SU-DHL-6 (cell line): ENCODE data around the gene KCNMB4.

Experiments used
- EZH2phosphoT487 ChIP-seq: fragments of 200-600 bp; sonication (generic), shearing (Covaris generic); conservative IDR thresholded peaks from 2 replicates; pipeline ENCODE4 v1.6.1; 2018; ENCODE audit warnings: mild to moderate bottlenecking, antibody characterized with exemption, low read length, moderate library complexity, mixed read lengths
- TF ChIP-seq, protein P1 (sequence below): fragments of 200-600 bp; sonication (generic); IDR thresholded peaks from one replicate; pipeline ENCODE4 v1.5.1; 2017; ENCODE audit warnings: antibody characterized with exemption, mild to moderate bottlenecking, low read length, moderate library complexity; ENCODE audit not compliant: insufficient read depth, poor library complexity, severe bottlenecking

DNA sequence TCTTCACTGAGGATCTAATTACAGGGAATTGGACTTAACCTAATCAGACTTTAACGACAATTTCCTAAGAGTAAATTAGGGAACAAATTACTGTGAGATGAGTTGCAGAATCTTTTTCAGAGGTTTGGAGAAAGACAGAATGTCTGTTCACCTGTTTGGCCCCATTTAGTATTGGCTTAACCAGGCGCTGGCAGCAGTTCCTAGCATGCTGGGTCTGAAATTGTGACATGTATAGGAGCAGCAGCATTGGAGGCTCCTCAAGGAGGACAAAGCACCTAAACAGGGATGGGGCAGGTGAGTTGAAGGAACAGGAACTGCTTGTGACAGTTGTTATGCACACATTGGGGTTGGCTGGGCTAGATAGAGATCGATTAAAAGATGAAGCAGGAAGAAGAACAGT, 51.0 kb downstream of the KCNMB4 start:
- TF ChIP-seq, protein P1, sequence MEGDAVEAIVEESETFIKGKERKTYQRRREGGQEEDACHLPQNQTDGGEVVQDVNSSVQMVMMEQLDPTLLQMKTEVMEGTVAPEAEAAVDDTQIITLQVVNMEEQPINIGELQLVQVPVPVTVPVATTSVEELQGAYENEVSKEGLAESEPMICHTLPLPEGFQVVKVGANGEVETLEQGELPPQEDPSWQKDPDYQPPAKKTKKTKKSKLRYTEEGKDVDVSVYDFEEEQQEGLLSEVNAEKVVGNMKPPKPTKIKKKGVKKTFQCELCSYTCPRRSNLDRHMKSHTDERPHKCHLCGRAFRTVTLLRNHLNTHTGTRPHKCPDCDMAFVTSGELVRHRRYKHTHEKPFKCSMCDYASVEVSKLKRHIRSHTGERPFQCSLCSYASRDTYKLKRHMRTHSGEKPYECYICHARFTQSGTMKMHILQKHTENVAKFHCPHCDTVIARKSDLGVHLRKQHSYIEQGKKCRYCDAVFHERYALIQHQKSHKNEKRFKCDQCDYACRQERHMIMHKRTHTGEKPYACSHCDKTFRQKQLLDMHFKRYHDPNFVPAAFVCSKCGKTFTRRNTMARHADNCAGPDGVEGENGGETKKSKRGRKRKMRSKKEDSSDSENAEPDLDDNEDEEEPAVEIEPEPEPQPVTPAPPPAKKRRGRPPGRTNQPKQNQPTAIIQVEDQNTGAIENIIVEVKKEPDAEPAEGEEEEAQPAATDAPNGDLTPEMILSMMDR, result no peak
- no peak for TF ChIP-seq EZH2phosphoT487
